ENCODE results near the gene IFITM5.

DNA sequence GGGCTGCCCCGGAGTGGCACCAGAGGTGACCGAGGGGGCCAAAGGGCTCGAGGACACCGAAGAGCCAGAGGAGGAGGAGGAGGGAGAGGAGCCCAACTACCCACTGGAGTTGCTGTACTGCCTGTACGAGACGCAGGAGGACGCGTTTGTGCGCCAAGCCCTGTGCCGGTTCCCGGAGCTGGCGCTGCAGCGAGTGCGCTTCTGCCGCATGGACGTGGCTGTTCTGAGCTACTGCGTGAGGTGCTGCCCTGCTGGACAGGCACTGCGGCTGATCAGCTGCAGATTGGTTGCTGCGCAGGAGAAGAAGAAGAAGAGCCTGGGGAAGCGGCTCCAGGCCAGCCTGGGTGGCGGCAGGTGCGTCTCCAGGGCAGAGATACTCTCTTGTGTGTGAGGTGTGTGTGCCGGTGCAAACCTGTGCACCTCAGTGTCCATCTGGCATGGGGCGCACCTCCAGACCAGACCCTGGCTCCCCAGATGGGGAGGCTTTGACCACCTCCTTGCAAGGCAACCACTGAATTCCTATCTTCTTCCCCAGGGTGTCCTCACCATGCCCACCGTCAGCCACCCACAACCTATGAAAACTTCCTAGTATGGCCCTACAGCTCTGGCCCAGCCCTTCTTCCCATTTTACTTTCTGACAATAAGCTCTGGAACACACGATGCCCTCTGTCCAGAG is 17.7 kb downstream of the IFITM5 start:
- TF ChIP-seq, protein P1, sequence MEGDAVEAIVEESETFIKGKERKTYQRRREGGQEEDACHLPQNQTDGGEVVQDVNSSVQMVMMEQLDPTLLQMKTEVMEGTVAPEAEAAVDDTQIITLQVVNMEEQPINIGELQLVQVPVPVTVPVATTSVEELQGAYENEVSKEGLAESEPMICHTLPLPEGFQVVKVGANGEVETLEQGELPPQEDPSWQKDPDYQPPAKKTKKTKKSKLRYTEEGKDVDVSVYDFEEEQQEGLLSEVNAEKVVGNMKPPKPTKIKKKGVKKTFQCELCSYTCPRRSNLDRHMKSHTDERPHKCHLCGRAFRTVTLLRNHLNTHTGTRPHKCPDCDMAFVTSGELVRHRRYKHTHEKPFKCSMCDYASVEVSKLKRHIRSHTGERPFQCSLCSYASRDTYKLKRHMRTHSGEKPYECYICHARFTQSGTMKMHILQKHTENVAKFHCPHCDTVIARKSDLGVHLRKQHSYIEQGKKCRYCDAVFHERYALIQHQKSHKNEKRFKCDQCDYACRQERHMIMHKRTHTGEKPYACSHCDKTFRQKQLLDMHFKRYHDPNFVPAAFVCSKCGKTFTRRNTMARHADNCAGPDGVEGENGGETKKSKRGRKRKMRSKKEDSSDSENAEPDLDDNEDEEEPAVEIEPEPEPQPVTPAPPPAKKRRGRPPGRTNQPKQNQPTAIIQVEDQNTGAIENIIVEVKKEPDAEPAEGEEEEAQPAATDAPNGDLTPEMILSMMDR (IDR thresholded peaks at IDR 0.05), result no peak
- no peak for TF ChIP-seq POLR2A (IDR thresholded peaks at IDR 0.05)

All from right lobe of liver (tissue), 4 donors.